ENCODE data around the gene ABCB11.
"Not testable (repeated sequence)": the region's sequence is repeated elsewhere in the genome, so short reads cannot be mapped to it uniquely, and the experiment has no call there.

The ABCB11 gene

DNA sequence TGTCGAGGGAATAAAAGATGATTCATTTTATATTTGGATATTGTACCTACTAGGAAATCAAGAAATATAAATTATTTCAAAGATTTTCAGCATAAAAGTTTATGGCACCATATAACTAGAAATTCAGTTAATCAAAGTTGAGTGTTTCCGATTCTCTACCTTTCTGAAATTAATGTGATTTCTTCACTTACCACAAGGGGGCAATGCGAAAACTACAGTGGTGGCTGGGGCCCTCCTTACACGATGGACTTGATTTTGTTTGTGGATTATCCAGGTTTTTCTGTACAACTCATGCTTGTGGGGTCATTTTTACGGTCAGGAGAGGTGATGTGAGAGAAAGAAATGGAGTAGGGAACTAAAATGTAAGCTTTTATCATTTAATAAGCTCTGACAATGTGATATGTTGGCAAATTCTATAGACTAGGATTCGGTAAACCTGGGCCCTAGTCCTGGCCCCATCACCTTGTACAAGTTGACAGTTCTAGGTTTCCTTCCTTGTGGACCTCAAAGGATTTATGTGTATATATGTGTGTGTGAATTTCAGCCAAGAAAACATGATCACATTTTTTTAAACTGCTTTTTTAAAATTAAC lies 82.4 kb downstream of the ABCB11 start:
- Mint-ChIP-seq H3K9me3 (peaks cover 5% of the 10 kb centered on the region), H3K4me3 (no peak overlapping the region), H3K4me1 (no peaks in the 10 kb centered on the region), H3K36me3 (ENCODE audit: insufficient read depth) (no peaks in the 10 kb centered on the region), H3K27me3 (peaks cover 11% of the 10 kb centered on the region), H3K27ac (ENCODE audit: low read depth) (no peak overlapping the region)
- DNase-seq (ENCODE audit: low spot score in 2 of 2) (no peak), ATAC-seq (replicated peaks; ENCODE audit: extremely low read depth, poor library complexity, severe bottlenecking) (no peak)

DNA sequence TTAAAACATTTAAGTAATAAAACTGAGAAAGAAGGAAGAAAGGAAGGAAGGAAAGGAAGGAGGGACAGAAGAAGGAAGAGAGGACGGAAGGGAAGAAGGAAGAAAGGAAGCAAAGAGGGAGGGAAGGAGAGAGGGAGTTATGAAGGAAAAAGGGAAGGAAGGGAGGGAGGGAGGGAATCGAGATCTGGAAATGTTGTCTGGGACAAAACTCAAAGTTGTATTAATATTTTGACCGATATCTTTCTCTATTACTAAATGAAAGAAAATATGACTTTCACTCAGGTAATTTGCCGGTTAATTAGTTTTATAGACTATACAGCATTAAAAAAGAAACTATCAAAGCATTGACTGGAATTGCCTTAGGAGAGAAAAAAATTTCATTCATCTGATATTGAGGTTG lies 85.6 kb downstream of the ABCB11 start:
- Mint-ChIP-seq H3K4me1 (no peaks in the 10 kb centered on the region), H3K27ac (ENCODE audit: low read depth) (no peak overlapping the region), H3K36me3 (ENCODE audit: insufficient read depth) (no peaks in the 10 kb centered on the region), H3K9me3 (no peaks in the 10 kb centered on the region), H3K27me3 (peaks cover 11% of the 10 kb centered on the region), H3K4me3 (no peak overlapping the region)
- no peak for DNase-seq (ENCODE audit: low spot score in 2 of 2)
- no peak for ATAC-seq (replicated peaks; ENCODE audit: extremely low read depth, poor library complexity, severe bottlenecking)

DNA sequence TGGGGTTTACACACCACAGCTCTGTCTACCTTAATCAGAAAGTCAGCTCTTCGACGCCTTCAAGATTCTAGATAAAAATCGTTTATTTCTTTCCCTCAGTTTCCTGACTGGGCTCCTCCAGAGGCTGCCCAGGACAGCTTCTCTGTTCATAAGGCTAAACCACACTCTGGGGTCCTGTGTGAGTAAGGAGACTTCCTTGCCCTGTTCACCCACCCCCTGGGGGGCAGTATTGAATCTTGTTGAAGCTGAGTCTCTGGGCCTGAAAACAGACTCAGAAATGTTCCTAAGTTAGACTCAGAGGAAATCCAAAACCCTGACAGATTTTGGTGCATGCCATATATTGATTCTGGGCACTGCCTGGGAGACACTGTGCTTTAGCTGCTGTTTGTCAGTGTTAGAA lies 87.1 kb downstream of the ABCB11 start:
- no peaks in the 10 kb centered on the region for H3K9me3 Mint-ChIP-seq
- peaks cover 11% of the 10 kb centered on the region for H3K27me3 Mint-ChIP-seq
- no peaks in the 10 kb centered on the region for H3K4me1 Mint-ChIP-seq
- DNase-seq (ENCODE audit: low spot score in 2 of 2) (no peak), ATAC-seq (replicated peaks; ENCODE audit: extremely low read depth, poor library complexity, severe bottlenecking) (no peak)
- no peak overlapping the region for H3K27ac Mint-ChIP-seq (ENCODE audit: low read depth)
- H3K36me3 Mint-ChIP-seq (ENCODE audit: insufficient read depth): no peaks in the 10 kb centered on the region
- H3K4me3 Mint-ChIP-seq: no peak overlapping the region

DNA sequence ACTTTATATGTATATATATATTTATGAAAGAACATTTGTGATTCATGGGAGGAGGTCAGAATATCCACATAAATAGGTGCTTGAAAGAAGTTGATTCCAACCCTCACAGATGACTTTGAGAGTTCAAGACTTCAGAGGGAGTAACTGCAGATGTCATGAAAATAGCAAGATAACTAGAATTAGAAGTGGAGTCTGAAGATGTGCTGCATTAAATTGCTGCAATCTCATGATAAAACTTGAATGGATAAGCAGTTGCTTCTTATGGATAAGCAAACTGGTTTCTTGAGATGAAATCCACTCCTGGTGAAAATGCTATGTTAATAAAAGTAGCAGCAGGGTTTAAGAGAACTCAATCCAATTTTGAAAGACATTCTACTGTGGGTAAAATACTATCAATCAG lies 89.8 kb downstream of the ABCB11 start:
- H3K4me1 Mint-ChIP-seq: no peaks in the 10 kb centered on the region
- H3K27me3 Mint-ChIP-seq: peaks cover 11% of the 10 kb centered on the region
- no peak for ATAC-seq (replicated peaks; ENCODE audit: extremely low read depth, poor library complexity, severe bottlenecking)
- H3K27ac Mint-ChIP-seq (ENCODE audit: low read depth): no peak overlapping the region
- no peaks in the 10 kb centered on the region for H3K36me3 Mint-ChIP-seq (ENCODE audit: insufficient read depth)
- no peak overlapping the region for H3K4me3 Mint-ChIP-seq
- DNase-seq (ENCODE audit: low spot score in 2 of 2): no peak
- H3K9me3 Mint-ChIP-seq: no peaks in the 10 kb centered on the region

DNA sequence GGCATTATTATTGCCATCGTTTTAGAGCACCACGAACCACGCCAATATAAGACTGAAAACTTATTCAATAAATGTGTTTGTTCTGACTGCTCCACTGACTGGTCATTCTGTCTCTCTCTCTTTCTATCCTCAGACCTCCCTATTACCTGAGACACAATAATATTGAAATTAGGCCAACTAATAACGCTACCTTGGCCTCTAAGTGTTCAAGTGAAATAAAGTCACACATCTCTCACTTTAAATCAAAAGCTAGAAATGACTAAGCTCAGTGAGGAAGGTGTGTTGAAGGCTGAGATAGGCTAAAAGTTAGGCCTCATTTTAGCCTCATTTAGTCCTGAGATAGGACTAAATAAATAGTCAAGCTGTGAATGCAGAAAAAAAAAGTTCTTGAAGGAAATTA lies 91.2 kb downstream of the ABCB11 start:
- H3K27me3 Mint-ChIP-seq: peaks cover 11% of the 10 kb centered on the region
- ATAC-seq (replicated peaks; ENCODE audit: extremely low read depth, poor library complexity, severe bottlenecking): no peak
- H3K36me3 Mint-ChIP-seq (ENCODE audit: insufficient read depth): no peaks in the 10 kb centered on the region
- H3K4me1 Mint-ChIP-seq: no peaks in the 10 kb centered on the region
- no peak overlapping the region for H3K4me3 Mint-ChIP-seq
- H3K27ac Mint-ChIP-seq (ENCODE audit: low read depth): no peak overlapping the region
- DNase-seq (ENCODE audit: low spot score in 2 of 2): no peak
- no peaks in the 10 kb centered on the region for H3K9me3 Mint-ChIP-seq

DNA sequence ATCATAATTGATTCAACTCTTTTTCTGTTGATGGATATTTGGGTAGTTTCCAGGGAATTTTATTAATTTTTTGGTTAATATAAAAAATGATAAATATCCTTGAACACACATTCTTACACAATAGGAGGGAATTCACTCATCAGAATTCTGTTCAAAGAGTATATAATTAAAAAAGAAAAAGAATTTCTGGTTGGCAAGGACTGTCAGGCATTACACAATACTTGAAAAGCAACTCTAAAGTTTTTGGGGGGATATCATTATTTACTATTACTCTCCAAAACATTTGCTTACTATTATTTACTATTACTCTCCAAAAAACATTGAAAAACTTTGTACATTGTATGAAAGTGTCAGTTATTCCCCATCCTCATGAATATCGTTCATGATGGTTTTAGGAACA lies 92.1 kb downstream of the ABCB11 start:
- Mint-ChIP-seq H3K27me3 (peaks cover 10% of the 10 kb centered on the region), H3K4me1 (no peaks in the 10 kb centered on the region), H3K27ac (ENCODE audit: low read depth) (no peak overlapping the region), H3K9me3 (no peaks in the 10 kb centered on the region), H3K36me3 (ENCODE audit: insufficient read depth) (no peaks in the 10 kb centered on the region), H3K4me3 (no peak overlapping the region)
- ATAC-seq (replicated peaks; ENCODE audit: extremely low read depth, poor library complexity, severe bottlenecking) (no peak), DNase-seq (ENCODE audit: low spot score in 2 of 2) (no peak)

DNA sequence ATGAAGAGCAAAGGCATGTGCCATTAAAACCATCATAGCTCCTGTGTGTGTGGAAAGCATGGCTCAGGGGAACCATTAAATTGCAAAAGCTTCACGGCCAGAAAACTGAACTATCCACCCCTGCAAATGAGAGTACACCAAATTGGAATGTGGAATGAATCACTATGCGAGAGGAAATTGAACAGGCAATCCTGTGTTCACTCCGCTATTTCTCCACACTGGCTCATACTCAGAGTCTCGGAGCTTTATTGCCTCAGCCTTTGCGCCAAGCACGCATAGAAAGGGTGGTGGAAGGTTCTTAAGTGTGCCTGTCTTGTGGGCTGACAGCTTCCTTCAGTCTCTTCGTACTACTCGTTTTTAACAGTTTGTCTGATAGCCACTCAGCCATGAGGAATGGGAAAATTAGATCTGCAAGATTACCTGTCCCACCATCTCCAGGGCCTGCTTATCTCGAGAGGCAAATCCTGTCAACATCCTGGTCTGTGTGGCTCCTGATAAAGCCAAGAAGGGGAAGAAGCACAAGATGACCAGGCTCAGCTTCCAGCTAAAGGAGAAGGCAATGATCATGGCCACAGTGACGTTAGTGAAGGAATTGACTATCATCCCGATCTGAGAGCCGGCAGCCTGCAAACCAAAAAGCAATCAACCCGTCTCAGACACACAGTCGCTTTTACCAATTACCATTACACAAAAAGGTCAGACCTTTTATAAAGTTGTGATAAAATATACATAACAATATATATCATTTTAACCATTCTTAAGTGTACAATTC lies 95.1 kb downstream of the ABCB11 start:
- DNase-seq (ENCODE audit: low spot score in 2 of 2) (no peak), ATAC-seq (replicated peaks; ENCODE audit: extremely low read depth, poor library complexity, severe bottlenecking) (no peak)
- Mint-ChIP-seq H3K27me3 (peaks cover 10% of the 10 kb centered on the region), H3K4me1 (no peaks in the 10 kb centered on the region), H3K4me3 (no peak overlapping the region), H3K36me3 (ENCODE audit: insufficient read depth) (no peaks in the 10 kb centered on the region), H3K9me3 (no peaks in the 10 kb centered on the region), H3K27ac (ENCODE audit: low read depth) (no peak overlapping the region)

DNA sequence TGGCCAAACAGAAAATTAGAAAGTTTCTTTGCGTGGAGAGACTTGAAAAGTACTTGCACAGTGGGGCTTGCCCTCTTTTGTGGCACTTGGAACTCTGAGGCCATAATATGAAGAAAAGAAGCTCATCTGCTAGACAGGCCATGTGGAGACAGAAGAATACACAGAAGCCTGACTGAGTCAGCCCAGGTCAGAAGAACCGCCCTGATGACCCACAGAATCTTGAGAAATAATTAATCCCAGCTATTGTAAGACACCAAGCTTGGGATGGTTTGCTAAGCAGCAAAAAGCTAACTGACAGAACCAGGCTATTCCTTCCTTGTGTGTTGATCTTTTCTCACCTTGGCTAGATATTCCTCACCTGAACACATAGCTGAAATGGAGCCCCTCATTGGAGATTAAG lies 96.3 kb downstream of the ABCB11 start:
- no peak for ATAC-seq (replicated peaks; ENCODE audit: extremely low read depth, poor library complexity, severe bottlenecking)
- Mint-ChIP-seq H3K9me3 (no peaks in the 10 kb centered on the region), H3K4me1 (no peaks in the 10 kb centered on the region), H3K36me3 (ENCODE audit: insufficient read depth) (no peaks in the 10 kb centered on the region), H3K27me3 (peaks cover 10% of the 10 kb centered on the region), H3K27ac (ENCODE audit: low read depth) (no peak overlapping the region), H3K4me3 (no peak overlapping the region)
- no peak for DNase-seq (ENCODE audit: low spot score in 2 of 2)

DNA sequence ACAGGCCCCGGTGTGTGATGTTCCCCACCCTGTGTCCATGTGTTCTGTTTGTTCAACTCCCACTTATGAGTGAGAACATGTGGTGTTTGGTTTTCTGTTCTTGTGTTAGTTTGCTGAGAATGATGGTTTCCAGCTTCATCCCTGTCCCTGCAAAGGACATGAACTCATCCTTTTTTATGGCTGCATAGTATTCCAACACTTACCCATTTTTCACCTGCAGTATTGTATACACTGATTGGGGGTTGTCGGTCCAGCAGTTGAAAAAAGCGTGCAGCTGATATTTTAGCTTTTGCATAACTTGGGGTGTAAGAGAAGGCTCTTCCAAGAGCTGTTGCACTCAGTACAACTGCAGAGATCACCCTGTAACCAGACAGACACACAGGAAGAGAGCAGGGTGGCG lies 99.0 kb downstream of the ABCB11 start:
- not testable (repeated sequence) for DNase-seq (ENCODE audit: low spot score in 2 of 2)

DNA sequence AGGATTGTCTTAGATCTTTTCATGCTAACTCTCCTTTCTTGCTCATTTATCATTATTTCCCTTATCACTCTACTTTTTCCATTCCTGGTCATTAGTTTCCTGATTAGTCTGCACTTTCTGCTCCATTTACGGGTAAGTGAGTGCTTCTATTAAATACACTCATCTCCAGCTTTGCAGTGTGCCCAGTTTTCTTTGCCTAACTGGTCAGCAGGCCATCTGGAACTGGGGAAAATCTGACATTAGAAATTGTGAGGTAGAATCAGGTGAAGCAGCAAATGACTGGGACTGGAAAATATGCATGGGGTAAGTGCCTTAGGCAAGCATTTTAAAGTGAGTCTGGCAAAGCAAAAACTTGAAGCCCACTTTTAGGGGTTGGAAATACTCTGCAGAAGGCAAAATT lies 100.9 kb downstream of the ABCB11 start:
- peaks cover 25% of the 10 kb centered on the region for H3K27me3 Mint-ChIP-seq
- no peaks in the 10 kb centered on the region for H3K36me3 Mint-ChIP-seq (ENCODE audit: insufficient read depth)
- DNase-seq (ENCODE audit: low spot score in 2 of 2) (no peak), ATAC-seq (replicated peaks; ENCODE audit: extremely low read depth, poor library complexity, severe bottlenecking) (no peak)
- no peaks in the 10 kb centered on the region for H3K4me1 Mint-ChIP-seq
- H3K27ac Mint-ChIP-seq (ENCODE audit: low read depth): no peak overlapping the region
- H3K4me3 Mint-ChIP-seq: no peak overlapping the region
- H3K9me3 Mint-ChIP-seq: no peaks in the 10 kb centered on the region

More for the DNA sequence above, 99.0 kb downstream of the ABCB11 start:
- H3K4me3 Mint-ChIP-seq; H3K4me1 Mint-ChIP-seq; ATAC-seq (replicated peaks; ENCODE audit: extremely low read depth, poor library complexity, severe bottlenecking); H3K27ac Mint-ChIP-seq (ENCODE audit: low read depth); H3K9me3 Mint-ChIP-seq; H3K36me3 Mint-ChIP-seq (ENCODE audit: insufficient read depth): not testable (repeated sequence)
- peaks cover 14% of the 10 kb centered on the region for H3K27me3 Mint-ChIP-seq

DNA sequence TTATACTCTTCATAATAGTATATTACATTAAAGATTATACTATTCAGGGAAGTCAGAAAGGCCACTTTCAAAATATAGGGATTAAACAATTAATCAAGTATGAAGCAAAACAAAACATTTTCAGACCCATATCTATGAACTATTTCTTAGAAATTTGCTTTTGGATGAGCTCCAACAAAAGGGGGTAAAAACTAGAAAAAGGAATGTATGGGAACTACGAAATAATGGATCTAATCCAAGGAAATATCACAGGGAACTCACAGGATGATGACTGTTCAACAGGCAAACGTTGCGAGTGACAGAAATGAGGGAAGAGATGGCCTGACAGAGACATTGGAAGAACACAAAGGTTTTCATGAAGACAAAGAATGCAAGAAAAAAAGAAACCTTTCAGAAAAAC lies 102.1 kb downstream of the ABCB11 start:
- DNase-seq (ENCODE audit: low spot score in 2 of 2): no peak
- Mint-ChIP-seq H3K9me3 (no peaks in the 10 kb centered on the region), H3K36me3 (ENCODE audit: insufficient read depth) (no peaks in the 10 kb centered on the region), H3K27me3 (peaks cover 29% of the 10 kb centered on the region), H3K27ac (ENCODE audit: low read depth) (no peak overlapping the region), H3K4me1 (no peaks in the 10 kb centered on the region), H3K4me3 (no peak overlapping the region)
- ATAC-seq (replicated peaks; ENCODE audit: extremely low read depth, poor library complexity, severe bottlenecking): no peak

DNA sequence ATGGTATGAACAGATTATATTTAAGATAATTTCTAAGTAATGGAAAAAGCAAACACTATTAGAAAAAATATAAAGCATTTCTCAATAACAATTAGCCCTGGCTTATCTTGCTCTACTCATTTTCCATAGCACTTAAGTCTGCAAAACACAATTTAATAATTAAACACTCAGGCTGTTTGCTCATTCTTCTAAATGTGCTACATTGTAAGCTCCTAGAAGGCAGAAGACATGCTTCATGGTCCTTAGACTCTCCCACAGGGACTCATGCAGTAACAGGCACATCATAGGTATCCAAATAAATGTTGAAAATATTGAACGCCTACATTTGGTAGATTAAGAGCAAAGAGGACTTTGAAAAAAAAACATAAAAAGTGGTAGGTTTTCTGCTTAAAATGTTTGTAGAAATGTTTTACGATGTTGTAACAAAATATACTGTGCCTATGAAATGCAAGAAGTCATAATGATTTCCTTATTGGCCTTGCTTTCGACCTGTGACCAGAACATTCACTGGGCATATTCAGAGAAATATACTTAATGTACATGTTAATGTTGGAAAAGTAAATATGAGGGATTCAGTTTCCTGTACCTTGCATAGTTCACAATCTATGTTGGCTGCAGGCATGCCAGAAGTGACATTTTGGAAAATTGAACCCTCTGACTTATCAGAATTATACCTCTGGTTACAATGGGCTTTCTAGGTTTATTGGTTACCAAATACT lies 102.9 kb downstream of the ABCB11 start:
- no peaks in the 10 kb centered on the region for H3K36me3 Mint-ChIP-seq (ENCODE audit: insufficient read depth)
- no peak for ATAC-seq (replicated peaks; ENCODE audit: extremely low read depth, poor library complexity, severe bottlenecking)

More for the DNA sequence above, 102.9 kb downstream of the ABCB11 start:
- no peak overlapping the region for H3K4me3 Mint-ChIP-seq
- H3K27me3 Mint-ChIP-seq: peaks cover 37% of the 10 kb centered on the region
- H3K27ac Mint-ChIP-seq (ENCODE audit: low read depth): no peak overlapping the region
- no peaks in the 10 kb centered on the region for H3K9me3 Mint-ChIP-seq
- DNase-seq (ENCODE audit: low spot score in 2 of 2): no peak
- no peaks in the 10 kb centered on the region for H3K4me1 Mint-ChIP-seq
